ENCODE results near the gene DBF4B. TPM values are rescaled to one million over a fixed set of nuclear protein-coding genes. Genes with fewer than 3 reads are reported as not detected.

The DBF4B gene
- total and polyA plus RNA-seq, 2 of the 13 experiments (the other 11 are each of a cell fraction or from before 2014, with no cell fraction given) = 11.7 to 13.2 TPM

DNA sequence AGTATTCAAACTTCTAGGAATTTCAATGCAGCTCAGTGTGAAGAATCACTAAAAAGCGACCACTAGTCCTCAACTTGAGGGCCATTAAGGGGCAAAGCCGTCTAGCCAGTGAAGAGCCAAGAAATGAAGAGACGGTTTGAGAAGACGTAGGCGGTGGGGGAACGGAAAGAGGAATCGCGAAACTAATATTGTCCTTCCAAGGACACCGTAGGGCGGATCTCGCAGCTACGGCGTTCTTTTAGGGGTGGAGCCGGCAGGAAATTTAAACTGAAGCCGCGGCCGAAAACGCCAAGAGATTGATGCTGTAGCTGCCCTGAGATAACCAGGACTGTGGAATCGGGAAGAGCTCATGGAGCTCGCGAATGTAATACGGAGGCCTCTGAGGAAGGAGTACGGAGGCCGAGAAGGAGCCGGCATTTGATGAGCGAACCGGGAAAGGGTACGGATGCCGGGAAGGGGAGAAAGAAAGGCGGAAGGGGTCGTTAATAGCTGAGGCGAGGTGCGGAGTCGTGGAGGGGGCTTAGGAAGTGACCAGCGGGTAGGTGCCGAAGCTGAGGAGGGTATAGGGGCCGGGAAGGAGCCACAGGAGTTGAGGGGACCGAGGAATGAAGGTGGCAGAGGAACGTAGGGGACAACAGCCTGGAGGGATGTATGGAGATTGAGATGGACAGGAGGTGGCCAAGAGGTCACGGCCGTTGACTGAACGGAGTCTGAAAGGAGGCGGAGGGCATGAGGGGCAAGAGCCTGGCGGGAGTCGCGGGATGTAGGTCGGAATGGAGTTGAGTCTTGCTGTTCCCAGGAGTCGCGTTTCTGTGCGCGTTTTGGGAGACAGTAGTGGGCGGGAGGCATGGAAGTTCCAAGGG is at the start of gene DBF4B (continued):
- 0 out of 2 replicates have a peak, but pooled peaks have one; percentile 34 for TF ChIP-seq MXD4 (CRISPR knock-in tag; IDR thresholded peaks at IDR 0.05)
- peak; percentile 44; the same call in 1 of the 2 replicates for TF ChIP-seq NR2F2 (IDR thresholded peaks at IDR 0.05; ENCODE audit: borderline replicate concordance, low read depth)
- no peak; the same call in 1 of the 2 replicates for TF ChIP-seq NFIC (IDR thresholded peaks at IDR 0.05; ENCODE audit: low read length)
- TF ChIP-seq, protein P1, sequence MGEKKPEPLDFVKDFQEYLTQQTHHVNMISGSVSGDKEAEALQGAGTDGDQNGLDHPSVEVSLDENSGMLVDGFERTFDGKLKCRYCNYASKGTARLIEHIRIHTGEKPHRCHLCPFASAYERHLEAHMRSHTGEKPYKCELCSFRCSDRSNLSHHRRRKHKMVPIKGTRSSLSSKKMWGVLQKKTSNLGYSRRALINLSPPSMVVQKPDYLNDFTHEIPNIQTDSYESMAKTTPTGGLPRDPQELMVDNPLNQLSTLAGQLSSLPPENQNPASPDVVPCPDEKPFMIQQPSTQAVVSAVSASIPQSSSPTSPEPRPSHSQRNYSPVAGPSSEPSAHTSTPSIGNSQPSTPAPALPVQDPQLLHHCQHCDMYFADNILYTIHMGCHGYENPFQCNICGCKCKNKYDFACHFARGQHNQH (CRISPR knock-in tag; IDR thresholded peaks at IDR 0.05) = peak; percentile 78
- 0 out of 2 replicates have a peak, but pooled peaks have one; percentile 21 for TF ChIP-seq RFX3 (CRISPR knock-in tag; IDR thresholded peaks at IDR 0.05)
- peak; percentile 64; the same call in 1 of the 2 replicates for TF ChIP-seq PPARG (CRISPR knock-in tag; conservative IDR thresholded peaks at IDR 0.05)
- TF ChIP-seq, protein P2, sequence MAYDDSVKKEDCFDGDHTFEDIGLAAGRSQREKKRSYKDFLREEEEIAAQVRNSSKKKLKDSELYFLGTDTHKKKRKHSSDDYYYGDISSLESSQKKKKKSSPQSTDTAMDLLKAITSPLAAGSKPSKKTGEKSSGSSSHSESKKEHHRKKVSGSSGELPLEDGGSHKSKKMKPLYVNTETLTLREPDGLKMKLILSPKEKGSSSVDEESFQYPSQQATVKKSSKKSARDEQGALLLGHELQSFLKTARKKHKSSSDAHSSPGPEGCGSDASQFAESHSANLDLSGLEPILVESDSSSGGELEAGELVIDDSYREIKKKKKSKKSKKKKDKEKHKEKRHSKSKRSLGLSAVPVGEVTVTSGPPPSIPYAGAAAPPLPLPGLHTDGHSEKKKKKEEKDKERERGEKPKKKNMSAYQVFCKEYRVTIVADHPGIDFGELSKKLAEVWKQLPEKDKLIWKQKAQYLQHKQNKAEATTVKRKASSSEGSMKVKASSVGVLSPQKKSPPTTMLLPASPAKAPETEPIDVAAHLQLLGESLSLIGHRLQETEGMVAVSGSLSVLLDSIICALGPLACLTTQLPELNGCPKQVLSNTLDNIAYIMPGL (CRISPR knock-in tag; IDR thresholded peaks at IDR 0.05; ENCODE audit: borderline replicate concordance in 1 of 2, low read depth in 1 of 2) = peak; percentile 62 to 74; a peak in 2 of 4 replicates
- TF ChIP-seq SSRP1 (CRISPR knock-in tag; IDR thresholded peaks at IDR 0.05) = 0 out of 2 replicates have a peak, but pooled peaks have one; percentile 37
- TF ChIP-seq, protein P3, sequence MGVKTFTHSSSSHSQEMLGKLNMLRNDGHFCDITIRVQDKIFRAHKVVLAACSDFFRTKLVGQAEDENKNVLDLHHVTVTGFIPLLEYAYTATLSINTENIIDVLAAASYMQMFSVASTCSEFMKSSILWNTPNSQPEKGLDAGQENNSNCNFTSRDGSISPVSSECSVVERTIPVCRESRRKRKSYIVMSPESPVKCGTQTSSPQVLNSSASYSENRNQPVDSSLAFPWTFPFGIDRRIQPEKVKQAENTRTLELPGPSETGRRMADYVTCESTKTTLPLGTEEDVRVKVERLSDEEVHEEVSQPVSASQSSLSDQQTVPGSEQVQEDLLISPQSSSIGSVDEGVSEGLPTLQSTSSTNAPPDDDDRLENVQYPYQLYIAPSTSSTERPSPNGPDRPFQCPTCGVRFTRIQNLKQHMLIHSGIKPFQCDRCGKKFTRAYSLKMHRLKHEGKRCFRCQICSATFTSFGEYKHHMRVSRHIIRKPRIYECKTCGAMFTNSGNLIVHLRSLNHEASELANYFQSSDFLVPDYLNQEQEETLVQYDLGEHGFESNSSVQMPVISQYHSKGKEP (CRISPR knock-in tag; IDR thresholded peaks at IDR 0.05) = peak; percentile 23; the same call in 1 of the 2 replicates
- no peak; the same call in 1 of the 2 replicates for TF ChIP-seq TOE1 (CRISPR knock-in tag; IDR thresholded peaks at IDR 0.05)
- TF ChIP-seq, protein P4, sequence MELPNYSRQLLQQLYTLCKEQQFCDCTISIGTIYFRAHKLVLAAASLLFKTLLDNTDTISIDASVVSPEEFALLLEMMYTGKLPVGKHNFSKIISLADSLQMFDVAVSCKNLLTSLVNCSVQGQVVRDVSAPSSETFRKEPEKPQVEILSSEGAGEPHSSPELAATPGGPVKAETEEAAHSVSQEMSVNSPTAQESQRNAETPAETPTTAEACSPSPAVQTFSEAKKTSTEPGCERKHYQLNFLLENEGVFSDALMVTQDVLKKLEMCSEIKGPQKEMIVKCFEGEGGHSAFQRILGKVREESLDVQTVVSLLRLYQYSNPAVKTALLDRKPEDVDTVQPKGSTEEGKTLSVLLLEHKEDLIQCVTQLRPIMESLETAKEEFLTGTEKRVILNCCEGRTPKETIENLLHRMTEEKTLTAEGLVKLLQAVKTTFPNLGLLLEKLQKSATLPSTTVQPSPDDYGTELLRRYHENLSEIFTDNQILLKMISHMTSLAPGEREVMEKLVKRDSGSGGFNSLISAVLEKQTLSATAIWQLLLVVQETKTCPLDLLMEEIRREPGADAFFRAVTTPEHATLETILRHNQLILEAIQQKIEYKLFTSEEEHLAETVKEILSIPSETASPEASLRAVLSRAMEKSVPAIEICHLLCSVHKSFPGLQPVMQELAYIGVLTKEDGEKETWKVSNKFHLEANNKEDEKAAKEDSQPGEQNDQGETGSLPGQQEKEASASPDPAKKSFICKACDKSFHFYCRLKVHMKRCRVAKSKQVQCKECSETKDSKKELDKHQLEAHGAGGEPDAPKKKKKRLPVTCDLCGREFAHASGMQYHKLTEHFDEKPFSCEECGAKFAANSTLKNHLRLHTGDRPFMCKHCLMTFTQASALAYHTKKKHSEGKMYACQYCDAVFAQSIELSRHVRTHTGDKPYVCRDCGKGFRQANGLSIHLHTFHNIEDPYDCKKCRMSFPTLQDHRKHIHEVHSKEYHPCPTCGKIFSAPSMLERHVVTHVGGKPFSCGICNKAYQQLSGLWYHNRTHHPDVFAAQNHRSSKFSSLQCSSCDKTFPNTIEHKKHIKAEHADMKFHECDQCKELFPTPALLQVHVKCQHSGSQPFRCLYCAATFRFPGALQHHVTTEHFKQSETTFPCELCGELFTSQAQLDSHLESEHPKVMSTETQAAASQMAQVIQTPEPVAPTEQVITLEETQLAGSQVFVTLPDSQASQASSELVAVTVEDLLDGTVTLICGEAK (IDR thresholded peaks at IDR 0.05) = no peak
- TF ChIP-seq, protein P4 (CRISPR knock-in tag; IDR thresholded peaks at IDR 0.05) = peak; percentile 42; the same call in 1 of the 2 replicates
- TF ChIP-seq ZNF382 (CRISPR knock-in tag; IDR thresholded peaks at IDR 0.05; ENCODE audit: borderline replicate concordance) = no peak
- TF ChIP-seq ZNF501 (CRISPR knock-in tag; IDR thresholded peaks at IDR 0.05) = peak; percentile 97
- TF ChIP-seq KMT2A (CRISPR knock-in tag; IDR thresholded peaks at IDR 0.05) = peak; percentile 93

All from HepG2 (cell line).